ENCODE results near the gene LRRC15. TPM values are rescaled to one million over a fixed set of nuclear protein-coding genes. Genes with fewer than 3 reads are reported as not detected.

The LRRC15 gene
- total and polyA plus RNA-seq, 4 donors, result 0.06 to 0.14 (median 0.11) TPM

GRCh38 chr3:194342861-194343560 lies 26.5 kb downstream of the LRRC15 start:
- Histone ChIP-seq H3K9me3 (ENCODE audit: control insufficient read depth, insufficient read depth, low read length) (no peaks in the 10 kb centered on the region), H3K4me1 (ENCODE audit: control insufficient read depth, insufficient read depth, low read length) (no peaks in the 10 kb centered on the region), H3K4me3 (ENCODE audit: low read depth, low read length) (no peak overlapping the region), H3K27me3 (ENCODE audit: control insufficient read depth, insufficient read depth, low read length) (peaks cover 3% of the 10 kb centered on the region), H3K27ac (ENCODE audit: low read depth, low read length) (no peak overlapping the region), H3K36me3 (ENCODE audit: control insufficient read depth, insufficient read depth, low read length) (no peaks in the 10 kb centered on the region)
- no peak for DNase-seq (ENCODE audit: low read depth in 4 of 6, low spot score in 6 of 6)
- 89% methylated on average over 2 of the region's 9 CpGs for WGBS (ENCODE audit: insufficient coverage)

GRCh38 chr3:194340757-194341400 lies 28.7 kb downstream of the LRRC15 start:
- 79% methylated on average over 24 of the region's 24 CpGs for WGBS (ENCODE audit: insufficient coverage)
- peaks cover 7% of the 10 kb centered on the region for H3K27me3 ChIP-seq (ENCODE audit: control insufficient read depth, insufficient read depth, low read length)
- no peak overlapping the region for H3K4me3 ChIP-seq (ENCODE audit: low read depth, low read length)
- H3K4me1 ChIP-seq (ENCODE audit: control insufficient read depth, insufficient read depth, low read length), result no peaks in the 10 kb centered on the region
- H3K27ac ChIP-seq (ENCODE audit: low read depth, low read length), result no peak overlapping the region
- H3K36me3 ChIP-seq (ENCODE audit: control insufficient read depth, insufficient read depth, low read length), result no peaks in the 10 kb centered on the region
- DNase-seq (ENCODE audit: low read depth in 4 of 6, low spot score in 6 of 6), result no peak
- H3K9me3 ChIP-seq (ENCODE audit: control insufficient read depth, insufficient read depth, low read length), result no peaks in the 10 kb centered on the region

GRCh38 chr3:194339840-194340239 lies 29.7 kb downstream of the LRRC15 start:
- WGBS (ENCODE audit: insufficient coverage), result 34% methylated on average over 5 of the region's 5 CpGs
- no peak overlapping the region for H3K4me3 ChIP-seq (ENCODE audit: low read depth, low read length)
- no peak for DNase-seq (ENCODE audit: low read depth in 4 of 6, low spot score in 6 of 6)
- H3K27ac ChIP-seq (ENCODE audit: low read depth, low read length), result no peak overlapping the region
- H3K9me3 ChIP-seq (ENCODE audit: control insufficient read depth, insufficient read depth, low read length), result no peaks in the 10 kb centered on the region
- H3K4me1 ChIP-seq (ENCODE audit: control insufficient read depth, insufficient read depth, low read length), result no peaks in the 10 kb centered on the region
- H3K27me3 ChIP-seq (ENCODE audit: control insufficient read depth, insufficient read depth, low read length), result peaks cover 10% of the 10 kb centered on the region
- no peaks in the 10 kb centered on the region for H3K36me3 ChIP-seq (ENCODE audit: control insufficient read depth, insufficient read depth, low read length)

DNA sequence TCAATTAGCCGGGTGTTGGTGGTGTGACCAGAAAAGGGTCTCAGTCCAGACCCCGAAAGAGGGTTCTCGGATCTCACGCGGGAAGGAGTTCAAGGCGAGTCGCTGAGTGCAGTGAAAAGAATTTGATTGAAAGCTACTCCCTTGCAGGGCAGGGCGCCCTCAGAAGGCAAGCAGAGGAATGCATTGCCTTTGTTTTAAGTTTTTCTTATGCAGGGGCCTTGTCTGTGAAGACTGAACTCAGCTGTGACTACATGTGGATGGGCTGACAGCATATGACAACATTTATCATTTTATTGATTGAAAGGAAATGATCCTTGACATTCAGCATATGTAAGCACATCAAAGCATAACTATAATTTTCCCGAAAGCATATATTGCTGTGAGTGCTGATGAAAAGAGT lies 30.2 kb downstream of the LRRC15 start:
- H3K36me3 ChIP-seq (ENCODE audit: control insufficient read depth, insufficient read depth, low read length), result no peaks in the 10 kb centered on the region
- 58% methylated on average over 8 of the region's 9 CpGs for WGBS (ENCODE audit: insufficient coverage)
- no peaks in the 10 kb centered on the region for H3K9me3 ChIP-seq (ENCODE audit: control insufficient read depth, insufficient read depth, low read length)
- no peak for DNase-seq (ENCODE audit: low read depth in 4 of 6, low spot score in 6 of 6)
- peaks cover 10% of the 10 kb centered on the region for H3K27me3 ChIP-seq (ENCODE audit: control insufficient read depth, insufficient read depth, low read length)
- H3K27ac ChIP-seq (ENCODE audit: low read depth, low read length), result no peak overlapping the region
- H3K4me3 ChIP-seq (ENCODE audit: low read depth, low read length), result no peak overlapping the region
- no peaks in the 10 kb centered on the region for H3K4me1 ChIP-seq (ENCODE audit: control insufficient read depth, insufficient read depth, low read length)

DNA sequence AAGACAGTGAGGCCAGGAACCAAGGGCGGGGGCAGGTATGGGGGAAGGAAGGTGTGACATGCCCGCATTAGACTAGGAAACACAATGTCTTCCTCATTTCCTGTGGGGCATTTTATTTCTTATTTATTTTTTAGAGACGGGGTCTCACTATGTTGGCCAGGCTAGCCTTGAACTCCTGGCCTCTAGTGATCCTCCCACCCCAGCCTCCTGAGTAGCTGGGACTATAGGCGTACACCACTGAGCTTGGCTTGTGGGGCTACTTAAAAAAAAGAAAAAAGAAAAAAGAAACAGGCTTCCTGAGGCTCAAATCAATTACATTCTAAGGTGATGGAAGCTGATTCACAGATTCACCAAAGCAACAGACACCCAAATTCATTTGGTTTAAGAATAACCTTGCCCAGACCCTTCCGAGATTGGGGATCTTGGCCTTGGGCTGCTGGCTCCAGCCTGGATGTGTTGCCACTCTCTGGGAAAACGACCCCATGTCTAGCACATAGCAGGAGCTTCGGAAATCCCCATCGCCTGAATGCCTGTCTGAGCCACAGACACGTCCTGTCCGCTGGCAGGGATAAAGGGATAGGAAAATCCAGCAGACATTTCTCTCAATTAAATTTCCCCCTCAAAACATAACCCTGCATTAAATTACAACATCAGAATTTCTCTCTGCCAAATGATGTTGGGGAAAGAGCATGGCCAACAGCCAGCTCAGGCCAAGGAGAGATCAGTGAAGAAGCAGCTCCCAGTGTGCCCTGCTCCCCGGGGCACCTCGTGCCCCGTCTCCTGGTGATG lies 31.4 kb downstream of the LRRC15 start:
- 61% methylated on average over 4 of the region's 13 CpGs for WGBS (ENCODE audit: insufficient coverage)
- no peaks in the 10 kb centered on the region for H3K9me3 ChIP-seq (ENCODE audit: control insufficient read depth, insufficient read depth, low read length)
- no peak overlapping the region for H3K4me3 ChIP-seq (ENCODE audit: low read depth, low read length)
- no peak for DNase-seq (ENCODE audit: low read depth in 4 of 6, low spot score in 6 of 6)
- peaks cover 6% of the 10 kb centered on the region for H3K4me1 ChIP-seq (ENCODE audit: control insufficient read depth, insufficient read depth, low read length)
- H3K36me3 ChIP-seq (ENCODE audit: control insufficient read depth, insufficient read depth, low read length), result no peaks in the 10 kb centered on the region
- no peak overlapping the region for H3K27ac ChIP-seq (ENCODE audit: low read depth, low read length)
- peaks cover 15% of the 10 kb centered on the region for H3K27me3 ChIP-seq (ENCODE audit: control insufficient read depth, insufficient read depth, low read length)

DNA sequence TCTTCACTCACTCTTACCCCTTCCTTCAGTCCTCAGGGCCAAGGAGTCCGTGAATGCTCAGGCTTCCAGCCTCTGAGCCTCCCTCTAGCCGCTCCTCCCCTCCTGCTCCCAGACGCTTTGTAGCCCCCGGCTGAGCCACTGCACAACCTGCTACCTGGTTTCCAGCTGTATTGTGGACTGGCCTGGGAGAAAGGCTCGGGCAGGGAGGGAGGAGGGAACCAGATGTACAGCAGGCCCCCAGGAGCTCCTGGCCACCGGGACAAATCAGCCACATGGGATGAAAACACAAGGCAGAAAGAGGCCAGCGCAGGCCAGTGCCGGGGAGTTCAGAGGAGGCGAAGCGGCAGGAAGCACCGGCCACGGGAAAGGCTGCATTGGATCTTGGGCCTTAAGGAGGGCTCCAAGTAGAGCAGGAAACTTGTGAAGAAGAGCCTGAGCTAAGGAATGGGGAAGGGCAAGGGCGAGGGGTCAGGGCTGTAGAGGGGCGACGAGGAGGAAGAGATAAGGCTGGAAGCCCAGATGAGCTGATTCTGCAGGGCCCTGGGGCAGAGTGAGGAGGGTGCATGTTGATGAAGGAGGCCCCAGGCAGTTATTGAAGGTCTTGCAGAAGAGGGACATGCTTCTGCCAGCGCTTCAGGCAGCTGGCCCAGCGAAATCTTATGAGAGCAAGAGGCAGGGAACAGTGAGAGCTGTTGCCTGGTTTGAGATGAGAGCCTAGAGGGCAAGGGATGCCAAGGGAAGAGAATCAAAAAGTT lies 32.8 kb downstream of the LRRC15 start:
- Histone ChIP-seq H3K27ac (ENCODE audit: low read depth, low read length) (no peak overlapping the region), H3K9me3 (ENCODE audit: control insufficient read depth, insufficient read depth, low read length) (no peaks in the 10 kb centered on the region), H3K36me3 (ENCODE audit: control insufficient read depth, insufficient read depth, low read length) (no peaks in the 10 kb centered on the region), H3K4me3 (ENCODE audit: low read depth, low read length) (no peak overlapping the region), H3K27me3 (ENCODE audit: control insufficient read depth, insufficient read depth, low read length) (peaks cover 16% of the 10 kb centered on the region), H3K4me1 (ENCODE audit: control insufficient read depth, insufficient read depth, low read length) (peaks cover 7% of the 10 kb centered on the region)
- 81% methylated on average over 15 of the region's 17 CpGs for WGBS (ENCODE audit: insufficient coverage)
- no peak for DNase-seq (ENCODE audit: low read depth in 4 of 6, low spot score in 6 of 6)

- no peaks in the 10 kb centered on the region for H3K9me3 ChIP-seq (ENCODE audit: control insufficient read depth, insufficient read depth, low read length)
- H3K4me3 ChIP-seq (ENCODE audit: low read depth, low read length), result no peak overlapping the region
- peaks cover 16% of the 10 kb centered on the region for H3K27me3 ChIP-seq (ENCODE audit: control insufficient read depth, insufficient read depth, low read length)
- no peak overlapping the region for H3K27ac ChIP-seq (ENCODE audit: low read depth, low read length)
- 7% methylated on average over 10 of the region's 15 CpGs for WGBS (ENCODE audit: insufficient coverage)
- peaks cover 22% of the 10 kb centered on the region for H3K4me1 ChIP-seq (ENCODE audit: control insufficient read depth, insufficient read depth, low read length)
- H3K36me3 ChIP-seq (ENCODE audit: control insufficient read depth, insufficient read depth, low read length), result no peaks in the 10 kb centered on the region
- no peak for DNase-seq (ENCODE audit: low read depth in 4 of 6, low spot score in 6 of 6)
Observed at GRCh38 chr3:194333981-194334320, 35.6 kb downstream of the LRRC15 start.

DNA sequence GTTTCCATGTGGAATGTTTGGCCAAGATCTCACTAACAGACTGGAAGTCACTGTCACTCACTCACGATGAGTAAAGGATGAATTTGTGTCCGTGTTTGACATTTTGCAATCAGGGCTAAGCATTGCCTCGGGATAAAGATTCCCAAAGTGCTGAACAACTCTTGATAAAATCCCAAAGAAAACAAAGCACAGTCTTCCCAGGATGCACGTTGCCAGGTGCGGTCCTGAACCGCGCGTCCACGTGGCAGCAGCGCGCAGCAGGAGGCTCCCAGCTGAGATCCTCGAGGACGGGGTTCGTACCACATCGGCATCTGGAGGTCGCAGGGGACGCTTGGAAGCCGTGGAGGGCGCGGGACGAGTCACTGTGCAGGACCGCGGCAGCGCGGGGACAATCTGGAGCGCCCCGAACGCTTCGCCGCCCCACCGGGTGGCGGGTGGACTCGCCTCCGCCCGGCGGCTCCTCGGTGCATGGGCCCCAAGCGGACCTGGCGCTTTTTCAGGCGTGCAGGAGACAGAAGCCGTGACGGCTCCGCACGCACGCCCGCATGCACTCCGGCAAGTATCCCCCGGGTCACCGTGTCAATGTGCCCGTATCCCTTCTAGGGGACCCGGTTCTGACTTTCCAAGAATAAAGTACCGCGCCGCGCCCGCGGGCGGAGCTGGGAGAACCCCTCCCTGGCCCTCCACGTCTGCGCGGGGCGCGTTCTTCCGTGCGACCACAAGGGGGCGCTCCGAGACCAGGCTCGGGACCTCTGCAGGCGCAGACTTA lies 36.1 kb downstream of the LRRC15 start:
- Histone ChIP-seq H3K4me1 (ENCODE audit: control insufficient read depth, insufficient read depth, low read length) (peaks cover 22% of the 10 kb centered on the region), H3K9me3 (ENCODE audit: control insufficient read depth, insufficient read depth, low read length) (no peaks in the 10 kb centered on the region), H3K36me3 (ENCODE audit: control insufficient read depth, insufficient read depth, low read length) (no peaks in the 10 kb centered on the region), H3K4me3 (ENCODE audit: low read depth, low read length) (peak overlapping the region; percentile 42), H3K27me3 (ENCODE audit: control insufficient read depth, insufficient read depth, low read length) (peaks cover 16% of the 10 kb centered on the region), H3K27ac (ENCODE audit: low read depth, low read length) (no peak overlapping the region)
- 1% methylated on average over 69 of the region's 69 CpGs for WGBS (ENCODE audit: insufficient coverage)
- DNase-seq (ENCODE audit: low read depth in 4 of 6, low spot score in 6 of 6), result peak; percentile 69 to 95 (median 77)

DNA sequence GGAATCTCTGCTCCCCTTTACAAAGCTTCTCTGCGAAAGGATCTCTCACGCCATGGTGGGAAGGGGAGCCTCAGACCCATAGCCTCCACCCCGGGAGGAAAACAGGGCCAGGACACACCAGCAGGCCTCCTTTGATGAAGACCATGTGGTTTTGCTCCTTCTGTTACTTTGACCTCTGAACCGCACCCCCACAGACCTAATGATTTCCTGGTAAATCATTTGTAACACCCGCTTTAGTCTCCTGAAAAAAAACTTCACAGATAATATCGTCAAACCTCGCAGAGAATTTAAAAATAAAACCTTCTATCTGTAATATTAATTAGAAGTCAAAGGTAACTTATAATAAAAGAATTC lies 36.7 kb downstream of the LRRC15 start:
- DNase-seq (ENCODE audit: low read depth in 4 of 6, low spot score in 6 of 6), result no peak
- WGBS (ENCODE audit: insufficient coverage), result 60% methylated on average over 3 of the region's 7 CpGs
- H3K4me3 ChIP-seq (ENCODE audit: low read depth, low read length), result no peak overlapping the region
- H3K27ac ChIP-seq (ENCODE audit: low read depth, low read length), result no peak overlapping the region
- peaks cover 16% of the 10 kb centered on the region for H3K27me3 ChIP-seq (ENCODE audit: control insufficient read depth, insufficient read depth, low read length)
- H3K9me3 ChIP-seq (ENCODE audit: control insufficient read depth, insufficient read depth, low read length), result no peaks in the 10 kb centered on the region
- H3K36me3 ChIP-seq (ENCODE audit: control insufficient read depth, insufficient read depth, low read length), result no peaks in the 10 kb centered on the region
- peaks cover 22% of the 10 kb centered on the region for H3K4me1 ChIP-seq (ENCODE audit: control insufficient read depth, insufficient read depth, low read length)

All from spinal cord (tissue), 10 donors.